Measurements from ENCODE around the gene PLEKHA4. TPM values are rescaled to one million over a fixed set of nuclear protein-coding genes. Genes with fewer than 3 reads are reported as not detected.

Gene PLEKHA4
- total and polyA plus RNA-seq, 9 of the 15 experiments (the other 6 are each of a cell fraction or from before 2014, with no cell fraction given), result 0.07 to 30.8 (median 11.4) TPM

GRCh38 chr19:48873476-48874302 is 5.3 kb upstream of the PLEKHA4 start (continued):
- TF ChIP-seq STAT5A (IDR thresholded peaks at IDR 0.05; ENCODE audit: borderline replicate concordance, low read length) (peak; percentile 98), TAF15 (IDR thresholded peaks at IDR 0.05; ENCODE audit: low read depth, low read length) (no peak), RBBP5 (IDR thresholded peaks at IDR 0.05; ENCODE audit: borderline replicate concordance, insufficient read depth, low read length, poor library complexity, severe bottlenecking) (no peak), BRD4 (IDR thresholded peaks at IDR 0.05) (no peak), ZNF436 (CRISPR knock-in tag; IDR thresholded peaks at IDR 0.05) (no peak), YBX1 (IDR thresholded peaks at IDR 0.05) (no peak), KLF1 (tag; IDR thresholded peaks at IDR 0.05) (no peak; the same call in 1 of the 2 replicates), PML (IDR thresholded peaks at IDR 0.05; ENCODE audit: low read length) (peak; percentile 98), CLOCK (CRISPR knock-in tag; IDR thresholded peaks at IDR 0.05; ENCODE audit: borderline replicate concordance) (no peak), ZBTB2 (IDR thresholded peaks at IDR 0.05) (peak; percentile 66; the same call in 1 of the 2 replicates), COPS2 (conservative IDR thresholded peaks at IDR 0.05) (no peak), RBM39 (optimal IDR thresholded peaks at IDR 0.05; ENCODE audit: low read depth, low read length) (no peak), THRA (IDR thresholded peaks at IDR 0.05) (no peak), ZZZ3 (IDR thresholded peaks at IDR 0.05) (no peak), EHMT2 (IDR thresholded peaks at IDR 0.05) (peak; percentile 37; the same call in 1 of the 2 replicates), ZNF277 (CRISPR knock-in tag; IDR thresholded peaks at IDR 0.05; ENCODE audit: borderline replicate concordance) (no peak), LEF1 (IDR thresholded peaks at IDR 0.05) (peak; percentile 91), RFX5 (IDR thresholded peaks at IDR 0.05; ENCODE audit: low read depth, low read length) (no peak), ZBTB7A (IDR thresholded peaks at IDR 0.05; ENCODE audit: borderline replicate concordance, control insufficient read depth, low read depth, low read length) (0 out of 2 replicates have a peak, but pooled peaks have one; percentile 11), NRF1 (conservative IDR thresholded peaks at IDR 0.05 in 1 of 2, IDR thresholded peaks at IDR 0.05 in 1 of 2) (0 out of 4 replicates have a peak, but pooled peaks of 1 of the 2 experiments have one; percentile 3), BRCA1 (IDR thresholded peaks at IDR 0.05) (no peak), BRCA1 (CRISPR knock-in tag; IDR thresholded peaks at IDR 0.05) (no peak), ZNF668 (CRISPR knock-in tag; IDR thresholded peaks at IDR 0.05) (no peak)
